BLaER1 treated with 17β-estradiol and CSF1 and Interleukin-3, amounts not matched to agents 10 nM and 100 nM (cell line): ENCODE results near the gene DLD.

ENCODE experiments used
- H3K27ac ChIP-seq, 11 experiments: shearing (Covaris generic); formaldehyde crosslinking; 2 replicates each; pipeline ENCODE4 v1.8.1; 2022
- H3K27me3 ChIP-seq, 11 experiments: shearing (Covaris generic); formaldehyde crosslinking; 2 replicates each; pipeline ENCODE4 v1.8.1; 2022
- H3K36me3 ChIP-seq, 11 experiments: shearing (Covaris generic); formaldehyde crosslinking; 2 replicates each; pipeline ENCODE4 v1.8.1; 2022
- H3K4me1 ChIP-seq, 10 experiments: shearing (Covaris generic); formaldehyde crosslinking; 2 replicates each; pipeline ENCODE4 v1.8.1; 2022
- H3K4me2 ChIP-seq, 11 experiments: shearing (Covaris generic); formaldehyde crosslinking; 2 replicates each; pipeline ENCODE4 v1.8.1; 2022
- H3K4me3 ChIP-seq, 10 experiments: shearing (Covaris generic); formaldehyde crosslinking; 2 replicates each; pipeline ENCODE4 v1.8.1; 2022
- H3K9ac ChIP-seq, 11 experiments: shearing (Covaris generic); formaldehyde crosslinking; 2 replicates each; pipeline ENCODE4 v1.8.1; 2022
- H3K9me3 ChIP-seq, 11 experiments: shearing (Covaris generic); formaldehyde crosslinking; replicated peaks in 1 of 11; 2 replicates each; pipeline ENCODE4 v1.8.1; 2022
- H4K20me1 ChIP-seq, 11 experiments: shearing (Covaris generic); formaldehyde crosslinking; 2 replicates each; pipeline ENCODE4 v1.8.1; 2022
- Cebpa-rat ChIP-seq, 11 experiments: shearing (Covaris generic); IDR thresholded peaks; 2 replicates each; pipeline ENCODE4 v1.8.1; 2022

Gene DLD

DNA sequence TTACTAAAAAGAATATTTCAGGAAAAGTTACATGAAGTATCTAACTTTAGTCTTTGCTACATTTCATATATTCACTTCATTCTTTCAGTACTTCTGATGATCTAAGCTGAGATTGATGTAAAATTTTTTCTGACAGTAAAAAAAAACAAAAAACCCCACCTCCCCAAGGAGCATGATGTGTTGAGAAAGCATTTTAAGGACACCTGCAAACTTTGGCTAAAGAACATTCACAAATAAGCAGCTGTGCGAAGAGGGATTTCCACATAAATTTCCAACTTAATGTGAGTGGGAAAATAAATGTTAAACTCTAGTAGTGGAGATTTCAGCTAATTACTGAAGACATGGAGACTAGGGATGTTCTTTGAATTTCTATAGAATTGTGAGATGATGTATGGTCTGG is 35.5 kb downstream of the DLD start:
- H3K27me3 ChIP-seq: no peaks in the 10 kb centered on the region
- peaks cover 17 to 39% (median 26%) of the 10 kb centered on the region in 10 experiments for H3K4me1 ChIP-seq
- H3K4me3 ChIP-seq: no peak overlapping the region
- no peak overlapping the region for H3K9ac ChIP-seq
- peak overlapping the region in 3 of 11 experiments; percentile 63 to 75 (median 64); a peak in 3 of 22 replicates for H3K27ac ChIP-seq
- H3K9me3 ChIP-seq: peaks cover 0 to 5% (median under 1%) of the 10 kb centered on the region in 11 experiments; a peak in 3 of 22 replicates
- no peak for TF ChIP-seq Cebpa-rat (IDR thresholded peaks at IDR 0.05)
- H3K4me2 ChIP-seq: no peak overlapping the region
- H3K36me3 ChIP-seq: peaks cover 32 to 91% (median 62%) of the 10 kb centered on the region in 11 experiments; a peak in 21 of 22 replicates
- H4K20me1 ChIP-seq: peaks cover 0 to 7% (median 0%) of the 10 kb centered on the region in 11 experiments; a peak in 1 of 22 replicates

GRCh38 chr7:107931740-107932515 is 40.9 kb downstream of the DLD start:
- Histone ChIP-seq H3K27ac (no peak overlapping the region), H3K4me1 (peaks cover 0 to 16% (median 0%) of the 10 kb centered on the region in 10 experiments; a peak in 4 of 20 replicates), H3K27me3 (no peaks in the 10 kb centered on the region), H3K9ac (no peak overlapping the region), H3K36me3 (peaks cover 17 to 61% (median 35%) of the 10 kb centered on the region in 11 experiments; a peak in 18 of 22 replicates), H3K9me3 (no peaks in the 10 kb centered on the region), H3K4me3 (no peak overlapping the region), H3K4me2 (no peak overlapping the region), H4K20me1 (no peaks in the 10 kb centered on the region)
- no peak for TF ChIP-seq Cebpa-rat (IDR thresholded peaks at IDR 0.05)

DNA sequence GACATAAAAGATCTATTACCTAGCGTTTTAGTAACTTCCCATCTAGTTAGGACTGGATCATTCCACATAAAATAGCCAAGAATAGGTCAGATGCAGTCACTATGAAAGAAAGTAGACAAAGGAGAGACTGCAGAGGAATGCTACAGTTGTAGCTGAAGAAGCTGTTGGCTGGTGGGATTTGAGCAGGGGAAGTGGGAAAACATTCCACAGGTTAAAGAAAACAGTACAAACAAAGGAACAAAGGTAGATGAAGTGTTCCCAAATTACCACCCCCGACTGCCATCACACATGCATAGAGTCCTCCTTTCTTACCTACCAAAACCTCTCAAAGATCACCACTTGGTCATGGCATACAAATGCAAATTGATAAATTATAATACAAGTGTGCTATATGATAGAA is 41.8 kb downstream of the DLD start:
- peaks cover 13 to 52% (median 29%) of the 10 kb centered on the region in 11 experiments; a peak in 18 of 22 replicates for H3K36me3 ChIP-seq
- H3K27me3 ChIP-seq: no peaks in the 10 kb centered on the region
- no peaks in the 10 kb centered on the region for H4K20me1 ChIP-seq
- H3K4me2 ChIP-seq: no peak overlapping the region
- H3K9ac ChIP-seq: no peak overlapping the region
- no peak overlapping the region for H3K27ac ChIP-seq
- H3K4me3 ChIP-seq: no peak overlapping the region
- no peaks in the 10 kb centered on the region for H3K9me3 ChIP-seq
- no peak for TF ChIP-seq Cebpa-rat (IDR thresholded peaks at IDR 0.05)
- H3K4me1 ChIP-seq: peaks cover 0 to 24% (median 0%) of the 10 kb centered on the region in 10 experiments; a peak in 4 of 20 replicates

DNA sequence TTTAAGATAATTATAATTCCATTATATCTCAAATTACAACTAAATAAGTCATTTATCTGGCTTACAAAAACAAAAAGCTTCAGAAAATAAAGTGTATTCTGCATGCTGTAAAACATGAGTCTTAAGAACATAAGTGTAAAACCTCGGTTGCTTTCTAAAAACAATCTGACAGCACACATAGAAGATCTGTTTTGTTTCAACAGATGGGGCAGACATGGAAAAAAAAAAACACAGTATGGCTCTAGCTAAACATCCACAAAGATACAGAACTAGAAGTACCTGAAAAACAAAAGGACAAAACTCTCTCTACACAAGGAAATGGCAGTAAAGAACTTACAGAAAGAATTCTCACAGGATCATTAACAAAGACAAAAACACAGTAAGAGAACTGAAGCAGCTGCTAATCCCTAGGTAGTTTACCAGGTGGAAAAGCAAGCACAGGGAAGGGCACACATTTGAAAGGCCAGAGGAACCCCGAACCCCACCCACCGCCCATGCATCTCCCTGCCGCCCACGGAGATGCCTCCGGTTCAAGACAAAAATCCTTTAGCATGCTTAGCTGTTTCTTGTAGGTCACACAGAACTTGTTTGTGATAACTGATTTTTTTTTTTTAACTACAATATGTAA is 42.5 kb downstream of the DLD start:
- H3K4me1 ChIP-seq: peaks cover 0 to 24% (median 0%) of the 10 kb centered on the region in 10 experiments; a peak in 4 of 20 replicates
- no peaks in the 10 kb centered on the region for H4K20me1 ChIP-seq
- no peak overlapping the region for H3K27ac ChIP-seq
- H3K4me2 ChIP-seq: no peak overlapping the region
- no peaks in the 10 kb centered on the region for H3K27me3 ChIP-seq
- H3K9ac ChIP-seq: no peak overlapping the region
- no peak overlapping the region for H3K4me3 ChIP-seq
- no peaks in the 10 kb centered on the region for H3K9me3 ChIP-seq
- H3K36me3 ChIP-seq: peaks cover 13 to 48% (median 29%) of the 10 kb centered on the region in 11 experiments; a peak in 17 of 22 replicates
- TF ChIP-seq Cebpa-rat (IDR thresholded peaks at IDR 0.05): no peak

DNA sequence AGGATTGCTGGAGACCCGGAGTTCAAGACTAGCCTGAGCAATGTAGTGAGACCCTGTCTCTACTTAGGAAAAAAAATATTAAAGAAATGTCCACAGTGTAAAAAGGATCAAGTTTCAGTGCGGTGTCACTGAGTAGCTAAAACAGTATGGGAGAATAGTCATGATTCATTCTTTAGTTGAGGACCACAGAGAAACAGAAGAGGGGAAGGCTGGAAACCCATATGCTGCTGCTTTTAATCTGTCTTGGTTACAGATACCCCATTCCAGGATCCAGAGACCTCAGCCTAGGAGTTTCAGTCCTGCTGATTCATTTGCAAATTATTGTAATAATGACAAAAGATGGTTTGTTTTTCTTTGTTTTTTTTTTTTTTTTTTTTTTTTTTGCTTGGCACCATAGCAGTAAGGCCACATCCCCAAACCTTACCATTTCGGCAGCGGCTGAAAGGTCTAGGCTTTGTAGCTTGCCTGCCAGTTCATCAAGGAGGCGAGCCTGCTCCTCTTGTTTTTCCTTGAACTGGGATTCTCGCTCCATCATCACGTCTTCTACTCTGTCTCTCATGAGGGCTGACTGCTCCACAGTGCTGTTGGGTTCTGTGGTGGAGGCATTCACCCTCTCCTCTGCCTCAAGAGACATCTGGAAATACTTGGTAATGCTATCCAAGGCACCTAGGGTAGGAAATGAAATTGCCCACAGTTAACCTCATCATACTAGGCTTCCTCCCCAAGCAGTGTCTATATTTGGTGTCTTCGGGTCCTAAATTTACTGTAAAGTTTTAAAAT is 44.2 kb downstream of the DLD start:
- no peak overlapping the region for H3K4me2 ChIP-seq
- H3K27ac ChIP-seq: no peak overlapping the region
- H3K4me1 ChIP-seq: peaks cover 0 to 24% (median 0%) of the 10 kb centered on the region in 10 experiments; a peak in 4 of 20 replicates
- no peak for TF ChIP-seq Cebpa-rat (IDR thresholded peaks at IDR 0.05)
- H4K20me1 ChIP-seq: no peaks in the 10 kb centered on the region
- H3K36me3 ChIP-seq: peaks cover 6 to 48% (median 26%) of the 10 kb centered on the region in 11 experiments; a peak in 21 of 22 replicates
- H3K9ac ChIP-seq: no peak overlapping the region
- no peak overlapping the region for H3K4me3 ChIP-seq
- H3K27me3 ChIP-seq: no peaks in the 10 kb centered on the region
- H3K9me3 ChIP-seq: no peaks in the 10 kb centered on the region

GRCh38 chr7:107936312-107936711 is 45.3 kb downstream of the DLD start:
- Histone ChIP-seq H3K27ac (no peak overlapping the region), H3K4me1 (peaks cover 0 to 24% (median 0%) of the 10 kb centered on the region in 10 experiments; a peak in 4 of 20 replicates), H3K9ac (no peak overlapping the region), H3K27me3 (no peaks in the 10 kb centered on the region), H3K4me2 (0 out of 22 replicates have a peak overlapping the region, but pooled peaks of 1 of the 11 experiments have one; percentile 9), H3K36me3 (peaks cover 0 to 48% (median 26%) of the 10 kb centered on the region in 11 experiments; a peak in 20 of 22 replicates), H3K9me3 (no peaks in the 10 kb centered on the region), H4K20me1 (no peaks in the 10 kb centered on the region), H3K4me3 (no peak overlapping the region)
- TF ChIP-seq Cebpa-rat (IDR thresholded peaks at IDR 0.05): no peak

DNA sequence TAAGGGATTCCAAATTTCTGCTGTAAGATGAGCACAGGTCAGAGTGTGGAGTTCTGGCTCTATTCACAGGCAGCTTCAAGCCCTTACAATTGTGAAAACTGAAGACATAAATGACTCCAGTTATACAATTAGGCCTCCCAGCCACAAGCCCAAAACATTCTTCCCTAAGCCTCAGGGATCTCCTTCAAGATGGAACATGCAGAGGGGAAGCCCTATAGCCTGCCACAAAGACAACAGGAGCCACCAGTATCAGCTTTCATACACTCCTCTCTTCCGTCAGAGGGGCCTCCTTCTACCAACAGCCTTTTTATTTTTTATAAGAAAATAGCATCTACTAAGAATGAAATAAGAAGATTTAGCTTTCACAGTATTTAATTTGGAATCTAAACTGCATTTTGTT is 46.5 kb downstream of the DLD start:
- no peak for TF ChIP-seq Cebpa-rat (IDR thresholded peaks at IDR 0.05)
- H4K20me1 ChIP-seq: no peaks in the 10 kb centered on the region
- H3K27me3 ChIP-seq: no peaks in the 10 kb centered on the region
- H3K27ac ChIP-seq: no peak overlapping the region
- no peak overlapping the region for H3K4me3 ChIP-seq
- H3K4me2 ChIP-seq: peak overlapping the region in 2 of 11 experiments; percentile 4 to 9; a peak in 1 of 22 replicates
- peaks cover 0 to 22% (median 0%) of the 10 kb centered on the region in 10 experiments; a peak in 4 of 20 replicates for H3K4me1 ChIP-seq
- H3K9ac ChIP-seq: no peak overlapping the region
- H3K36me3 ChIP-seq: peaks cover 0 to 39% (median 18%) of the 10 kb centered on the region in 11 experiments; a peak in 17 of 22 replicates
- H3K9me3 ChIP-seq: no peaks in the 10 kb centered on the region

- no peak overlapping the region for H3K27ac ChIP-seq
- H3K4me3 ChIP-seq: no peak overlapping the region
- H3K4me2 ChIP-seq: no peak overlapping the region
- no peak for TF ChIP-seq Cebpa-rat (IDR thresholded peaks at IDR 0.05)
- H4K20me1 ChIP-seq: no peaks in the 10 kb centered on the region
- H3K9ac ChIP-seq: no peak overlapping the region
- H3K27me3 ChIP-seq: no peaks in the 10 kb centered on the region
- H3K9me3 ChIP-seq: no peaks in the 10 kb centered on the region
- H3K36me3 ChIP-seq: peaks cover 0 to 35% (median 16%) of the 10 kb centered on the region in 11 experiments; a peak in 16 of 22 replicates
- peaks cover 0 to 17% (median 2%) of the 10 kb centered on the region in 10 experiments; a peak in 8 of 20 replicates for H3K4me1 ChIP-seq
These were observed 47.7 kb downstream of the DLD start for GRCh38 chr7:107938456-107939250.
